Ectodermal cell (in vitro differentiated cells): ENCODE data around the gene RAB11FIP4.

ENCODE experiments used
- H3K27ac ChIP-seq: 2 replicates; pipeline ENCODE4 v1.7.0; 2013; ENCODE audit warnings: mild to moderate bottlenecking, low read depth, low read length; ENCODE audit not compliant: insufficient read depth, poor library complexity, severe bottlenecking
- H3K27me3 ChIP-seq: 2 replicates; pipeline ENCODE4 v1.7.0; 2013; ENCODE audit warnings: mild to moderate bottlenecking, low read length; ENCODE audit not compliant: insufficient read depth, control insufficient read depth, poor library complexity, severe bottlenecking
- H3K36me3 ChIP-seq: one replicate; pipeline ENCODE4 v1.7.0; 2013; ENCODE audit warnings: low read length; ENCODE audit not compliant: control insufficient read depth, insufficient read depth
- H3K4me1 ChIP-seq: one replicate; pipeline ENCODE4 v1.7.0; 2013; ENCODE audit warnings: low read length; ENCODE audit not compliant: control insufficient read depth, insufficient read depth
- H3K4me3 ChIP-seq: 2 replicates; pipeline ENCODE4 v1.7.0; 2013; ENCODE audit warnings: low read depth, low read length, control low read depth; ENCODE audit not compliant: insufficient read depth
- H3K9me3 ChIP-seq: 2 replicates; pipeline ENCODE4 v1.7.0; 2013; ENCODE audit warnings: mild to moderate bottlenecking, low read length, moderate library complexity; ENCODE audit not compliant: control insufficient read depth
- WGBS, 2 experiments: methylation state at CpG; one replicate each; pipeline ENCODE4 v1.1.7; 2013; ENCODE audit warnings: missing lambda C conversion rate in 2 of 2; 5-methylcytosine and 5-hydroxymethylcytosine counted together

RAB11FIP4 gene

DNA sequence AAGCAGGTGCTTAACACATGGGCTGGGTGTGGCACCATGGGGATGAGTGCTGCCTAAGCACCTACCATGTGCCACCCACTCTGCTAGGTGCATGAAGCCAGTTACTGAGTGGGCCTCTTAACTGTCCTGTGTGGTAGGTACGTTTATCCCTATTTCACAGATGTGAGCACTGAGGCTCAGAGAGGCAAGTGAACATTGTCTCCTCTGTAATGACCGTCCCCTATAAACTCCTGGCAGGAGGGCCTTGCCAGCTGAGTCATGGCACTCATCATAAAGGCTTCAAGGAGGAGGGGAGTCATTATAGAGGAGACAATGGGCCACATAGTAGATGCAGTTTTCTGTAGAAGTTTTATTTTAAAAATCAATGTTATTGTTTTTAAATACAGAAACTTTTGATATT lies 79.1 kb downstream of the RAB11FIP4 start:
- no peak overlapping the region for H3K4me3 ChIP-seq
- no peak overlapping the region for H3K27ac ChIP-seq
- H3K4me1 ChIP-seq: peaks cover 10% of the 10 kb centered on the region
- H3K9me3 ChIP-seq: no peaks in the 10 kb centered on the region
- H3K36me3 ChIP-seq: no peaks in the 10 kb centered on the region
- H3K27me3 ChIP-seq: no peaks in the 10 kb centered on the region
- WGBS, 2 experiments: 88 to 89% methylated on average over 2 of the region's 2 CpGs

DNA sequence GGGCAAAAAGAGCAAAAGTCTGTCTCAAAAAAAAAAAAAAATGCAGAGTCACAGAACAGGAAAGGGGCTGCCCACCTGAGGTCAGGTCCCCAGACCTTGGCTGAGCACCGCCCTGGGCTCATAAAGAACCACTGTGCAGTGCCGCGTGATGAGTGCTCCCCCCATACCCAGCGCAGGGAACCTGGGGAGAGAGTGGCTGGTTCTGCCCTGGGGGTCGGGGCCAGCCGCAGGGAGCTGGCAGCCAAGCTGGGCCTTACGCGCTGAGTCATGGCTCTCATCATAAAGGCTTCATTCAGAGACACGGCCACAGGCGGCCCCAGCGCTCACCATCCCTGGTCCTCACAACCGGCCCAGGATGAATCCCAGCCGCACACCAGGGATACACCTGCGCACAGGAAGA lies 80.7 kb downstream of the RAB11FIP4 start:
- no peak overlapping the region for H3K4me3 ChIP-seq
- no peaks in the 10 kb centered on the region for H3K36me3 ChIP-seq
- no peaks in the 10 kb centered on the region for H3K27me3 ChIP-seq
- WGBS, 2 experiments: 88% methylated on average over 14 of the region's 14 CpGs
- no peak overlapping the region for H3K27ac ChIP-seq
- H3K4me1 ChIP-seq: peaks cover 10% of the 10 kb centered on the region
- H3K9me3 ChIP-seq: no peaks in the 10 kb centered on the region

DNA sequence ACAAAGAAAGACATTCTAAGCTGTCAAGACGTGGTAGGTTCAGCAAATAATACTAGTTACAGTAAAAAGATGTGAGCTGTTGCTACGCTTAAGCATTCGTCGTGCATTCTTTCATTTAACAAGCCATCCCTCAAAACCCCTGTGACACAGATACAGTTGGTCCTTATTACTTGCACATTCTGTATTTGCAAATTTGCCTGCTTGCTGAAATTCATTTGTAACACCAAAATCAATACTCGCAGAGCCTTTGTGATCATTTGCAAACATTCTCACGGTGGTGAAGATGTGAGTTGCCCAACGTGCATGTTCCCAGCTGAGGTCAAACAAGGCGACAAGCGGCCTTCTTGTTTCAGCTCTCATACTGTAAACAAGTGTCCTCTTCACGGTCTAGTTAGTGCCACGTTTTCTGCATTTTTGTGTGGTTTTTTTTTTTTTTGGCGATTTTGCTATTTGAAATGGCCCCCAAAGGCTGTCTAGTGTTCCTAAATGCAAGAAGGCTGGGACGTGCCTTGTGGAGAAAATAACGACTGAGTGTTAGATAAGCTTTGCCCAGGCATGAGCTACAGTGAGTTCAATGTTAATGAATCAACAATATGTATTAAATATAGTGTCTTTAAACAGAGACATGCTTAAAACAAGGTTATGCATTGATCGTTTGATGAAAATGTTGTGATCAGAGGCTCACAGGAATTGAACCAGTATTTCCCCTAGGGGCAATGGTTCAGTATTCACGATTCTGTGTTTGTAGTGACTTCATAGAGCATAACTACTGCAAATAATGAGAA lies 84.1 kb downstream of the RAB11FIP4 start:
- no peaks in the 10 kb centered on the region for H3K9me3 ChIP-seq
- H3K4me3 ChIP-seq: no peak overlapping the region
- H3K36me3 ChIP-seq: no peaks in the 10 kb centered on the region
- H3K27me3 ChIP-seq: no peaks in the 10 kb centered on the region
- WGBS, 2 experiments: 88 to 93% methylated on average over 16 of the region's 16 CpGs
- H3K4me1 ChIP-seq: no peaks in the 10 kb centered on the region
- no peak overlapping the region for H3K27ac ChIP-seq

DNA sequence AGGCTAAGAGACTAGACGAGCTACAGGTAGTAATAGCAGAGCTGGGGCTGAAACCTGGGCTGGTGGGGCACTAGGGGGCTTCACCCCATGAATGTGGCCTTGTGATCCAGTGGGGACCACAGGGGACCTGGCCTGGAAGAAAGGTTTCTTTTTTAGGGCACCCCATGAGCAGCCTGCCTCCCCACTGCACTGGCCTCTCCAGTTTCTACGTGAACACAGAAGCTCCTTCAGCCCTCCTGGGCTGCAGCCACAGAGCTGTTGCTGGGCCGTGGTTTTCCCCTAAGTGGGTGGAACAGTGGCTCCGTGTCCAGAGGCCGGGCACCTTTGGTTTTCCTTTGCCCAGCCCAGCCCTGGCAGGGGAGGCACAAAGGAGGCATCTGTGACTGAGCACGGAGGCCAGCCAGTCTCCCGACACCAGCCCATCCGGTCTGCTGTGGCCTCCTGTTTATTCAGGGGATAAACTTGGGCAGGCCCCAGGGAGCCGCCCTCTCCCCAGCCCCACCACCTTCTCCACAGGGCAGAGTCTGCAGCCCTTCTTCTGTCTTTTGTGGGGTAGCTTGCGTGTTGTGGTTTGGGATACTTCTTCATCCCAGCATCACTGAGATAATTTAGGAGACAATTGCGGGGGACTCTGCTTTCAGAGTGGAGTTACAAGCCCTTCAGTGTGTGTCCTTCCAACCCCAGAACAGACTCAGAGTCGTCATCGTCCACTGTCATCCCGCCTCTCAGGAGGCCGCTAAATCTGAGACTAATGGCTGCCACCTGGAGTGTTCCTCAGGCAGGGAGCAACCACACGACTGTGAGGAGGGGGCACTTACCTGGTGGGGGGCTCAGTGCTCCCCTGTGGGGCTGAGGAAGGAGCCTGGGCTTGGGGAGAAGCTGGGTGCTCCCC lies 85.3 kb downstream of the RAB11FIP4 start:
- no peaks in the 10 kb centered on the region for H3K9me3 ChIP-seq
- H3K4me3 ChIP-seq: no peak overlapping the region
- no peaks in the 10 kb centered on the region for H3K27me3 ChIP-seq
- 82 to 83% methylated on average over 16 of the region's 16 CpGs for WGBS, 2 experiments
- H3K36me3 ChIP-seq: no peaks in the 10 kb centered on the region
- H3K4me1 ChIP-seq: no peaks in the 10 kb centered on the region
- H3K27ac ChIP-seq: no peak overlapping the region

DNA sequence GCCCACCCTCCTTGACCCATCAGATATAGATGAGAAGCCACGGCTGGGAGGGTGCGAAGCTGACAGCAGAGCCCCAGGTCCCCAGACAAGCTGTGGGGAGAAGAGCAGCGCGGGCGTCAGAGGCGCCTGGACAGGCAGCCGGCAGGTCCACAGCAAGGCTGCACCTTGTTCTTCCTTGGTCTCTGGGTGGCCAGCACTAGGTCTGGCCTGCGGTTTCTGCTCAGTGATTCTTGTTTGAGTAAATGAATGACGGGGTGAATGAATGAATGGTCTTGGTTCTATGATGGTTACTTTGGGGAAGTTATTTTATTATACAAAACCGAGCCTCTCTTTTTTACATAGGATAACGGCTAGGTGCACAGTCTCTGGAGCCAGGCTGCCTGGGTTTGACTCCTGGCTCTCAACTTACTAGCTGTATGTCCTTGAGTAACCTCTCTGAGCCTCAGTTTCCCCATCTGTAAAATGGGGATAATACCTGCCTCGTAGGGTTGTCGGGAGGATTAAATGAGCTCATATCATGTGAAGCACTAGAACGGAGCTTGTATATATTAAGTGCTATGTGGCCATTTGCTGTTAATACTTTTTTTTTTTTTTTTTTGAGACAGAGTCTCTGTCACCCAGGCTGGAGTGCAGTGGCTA lies 86.1 kb downstream of the RAB11FIP4 start:
- H3K4me1 ChIP-seq: no peaks in the 10 kb centered on the region
- no peak overlapping the region for H3K4me3 ChIP-seq
- no peaks in the 10 kb centered on the region for H3K9me3 ChIP-seq
- no peak overlapping the region for H3K27ac ChIP-seq
- no peaks in the 10 kb centered on the region for H3K27me3 ChIP-seq
- H3K36me3 ChIP-seq: no peaks in the 10 kb centered on the region
- 94 to 95% methylated on average over 14 of the region's 14 CpGs for WGBS, 2 experiments

DNA sequence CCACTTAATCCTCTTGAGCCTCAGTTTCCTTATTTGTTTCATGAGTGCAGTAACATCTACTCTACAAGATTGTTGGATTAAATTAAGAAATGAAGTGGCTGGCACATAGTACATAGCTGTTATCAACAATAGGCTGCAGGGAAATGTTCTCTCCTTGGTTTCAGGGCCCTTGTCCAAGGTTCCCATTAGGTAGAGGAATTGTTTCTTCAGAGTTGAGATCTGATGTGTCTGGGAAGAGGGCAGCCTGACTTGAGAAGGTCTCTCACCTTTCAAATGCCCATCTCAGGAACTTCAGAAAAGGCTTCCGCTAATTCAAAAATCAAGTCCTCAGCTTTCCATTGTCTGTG lies 87.6 kb downstream of the RAB11FIP4 start:
- Histone ChIP-seq H3K27me3 (no peaks in the 10 kb centered on the region), H3K36me3 (no peaks in the 10 kb centered on the region), H3K4me1 (no peaks in the 10 kb centered on the region), H3K9me3 (no peaks in the 10 kb centered on the region), H3K27ac (no peak overlapping the region), H3K4me3 (no peak overlapping the region)
- 97 to 100% methylated on average over 1 of the region's 1 CpG for WGBS, 2 experiments

DNA sequence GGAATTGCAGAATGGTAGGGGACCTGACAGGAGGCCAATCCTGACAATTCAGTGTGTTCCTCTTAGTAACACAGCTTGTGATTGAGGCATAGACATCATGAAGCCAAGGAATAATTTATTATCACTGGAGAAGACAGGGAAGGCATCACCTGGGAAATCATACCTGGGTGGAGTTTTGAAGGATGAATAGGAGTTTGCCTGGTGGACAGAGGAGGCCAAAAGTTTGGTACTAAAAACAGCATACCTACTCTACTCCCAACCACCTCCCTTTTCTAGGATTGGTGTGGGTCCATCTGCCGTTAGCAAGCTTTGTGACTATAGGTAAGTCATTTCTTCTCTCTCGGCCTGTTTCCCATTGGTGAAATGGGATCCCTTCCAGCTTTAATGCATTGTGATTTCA lies 88.0 kb downstream of the RAB11FIP4 start:
- Histone ChIP-seq H3K4me1 (no peaks in the 10 kb centered on the region), H3K9me3 (no peaks in the 10 kb centered on the region), H3K27ac (no peak overlapping the region), H3K4me3 (no peak overlapping the region), H3K36me3 (no peaks in the 10 kb centered on the region), H3K27me3 (no peaks in the 10 kb centered on the region)
- 95 to 100% methylated on average over 2 of the region's 2 CpGs for WGBS, 2 experiments

DNA sequence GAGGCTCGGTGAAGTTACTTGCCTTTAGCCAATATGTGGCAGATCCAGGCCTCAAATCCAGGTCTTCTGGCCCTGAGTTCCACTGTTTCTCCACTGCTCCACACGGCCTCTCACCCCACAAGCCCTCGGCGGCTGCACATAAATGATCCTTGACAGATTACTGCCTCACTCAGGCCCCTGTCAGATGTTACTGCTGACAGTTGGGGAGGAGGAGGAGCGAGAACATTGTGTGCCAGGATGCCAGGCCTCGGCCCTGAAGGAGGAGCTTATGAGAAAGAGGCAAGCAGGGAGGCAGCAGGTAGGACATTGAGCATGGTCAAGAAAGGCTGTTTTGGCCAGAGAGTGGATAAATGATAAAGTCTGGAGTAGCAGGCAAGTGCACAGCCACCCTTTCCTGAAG lies 88.6 kb downstream of the RAB11FIP4 start:
- no peak overlapping the region for H3K4me3 ChIP-seq
- H3K9me3 ChIP-seq: no peaks in the 10 kb centered on the region
- no peaks in the 10 kb centered on the region for H3K27me3 ChIP-seq
- H3K36me3 ChIP-seq: no peaks in the 10 kb centered on the region
- WGBS, 2 experiments: 91 to 94% methylated on average over 6 of the region's 6 CpGs
- H3K4me1 ChIP-seq: no peaks in the 10 kb centered on the region
- no peak overlapping the region for H3K27ac ChIP-seq

DNA sequence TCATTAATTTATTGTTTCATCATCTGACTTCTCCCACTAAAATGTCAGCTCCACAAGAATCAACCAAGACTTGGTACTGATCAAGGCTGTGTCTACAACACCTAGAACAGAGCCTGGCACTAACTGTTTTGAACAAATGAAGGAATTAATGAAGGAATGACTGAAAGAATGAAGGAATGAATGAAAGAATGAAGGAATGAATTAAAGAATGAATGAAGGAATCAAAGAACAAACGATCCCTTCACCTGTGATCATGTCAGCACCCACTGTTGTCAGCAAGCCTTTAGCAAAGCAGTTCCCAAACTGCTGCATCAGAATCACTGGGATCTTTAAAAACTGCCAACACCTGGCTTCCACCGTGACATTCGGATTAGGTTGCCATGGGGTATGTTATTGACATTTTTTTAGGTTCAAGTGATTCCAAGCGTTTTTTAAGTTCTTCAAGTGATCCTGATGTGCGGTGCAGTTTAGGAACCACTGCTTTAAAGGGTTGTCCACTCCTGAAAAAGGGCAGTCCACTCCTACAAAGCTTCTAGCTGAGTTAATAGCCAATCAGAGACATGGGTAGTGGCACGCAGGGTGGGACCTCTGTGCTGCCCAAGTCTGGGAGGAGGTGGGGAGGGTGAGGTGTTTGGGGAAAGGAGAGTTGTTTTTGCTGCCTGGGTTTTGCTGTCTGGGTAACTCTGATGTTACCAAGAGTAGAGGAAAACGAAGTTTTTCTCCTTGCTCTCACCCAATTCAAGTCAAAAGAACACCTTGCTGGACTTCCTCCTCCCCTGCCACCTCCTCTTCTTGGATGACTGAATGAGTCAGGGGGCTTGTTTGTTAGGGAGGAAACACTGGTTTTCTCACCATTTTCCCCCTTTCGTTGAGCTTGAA lies 89.7 kb downstream of the RAB11FIP4 start:
- no peaks in the 10 kb centered on the region for H3K4me1 ChIP-seq
- no peaks in the 10 kb centered on the region for H3K27me3 ChIP-seq

More for the DNA sequence above, 89.7 kb downstream of the RAB11FIP4 start:
- no peaks in the 10 kb centered on the region for H3K36me3 ChIP-seq
- H3K27ac ChIP-seq: no peak overlapping the region
- 86 to 87% methylated on average over 8 of the region's 8 CpGs for WGBS, 2 experiments
- H3K4me3 ChIP-seq: no peak overlapping the region
- H3K9me3 ChIP-seq: no peaks in the 10 kb centered on the region
